ENCODE results near the gene DPP10. TPM values are rescaled to one million over a fixed set of nuclear protein-coding genes. Genes with fewer than 3 reads are reported as not detected.

The DPP10 gene
- total and polyA plus RNA-seq, 4 experiments from 2014 or later, result not detected

- H3K9me3 Mint-ChIP-seq, result peaks cover 0 to 15% (median 2%) of the 10 kb centered on the region in 8 donors
- intact Hi-C loops (cut with micrococcal nuclease), result no loop called here
- H3K36me3 ChIP-seq (ENCODE audit: insufficient read depth, low read length), result no peaks in the 10 kb centered on the region
- no peak overlapping the region for H3K27ac Mint-ChIP-seq
- no peak overlapping the region for H3K4me3 Mint-ChIP-seq
- ChIA-PET POLR2A (ENCODE audit: partially characterized antibody) (no interaction called here), CTCF (ENCODE audit: partially characterized antibody) (no interaction called here)
- H3K27ac ChIP-seq (ENCODE audit: low read depth, low read length), result no peak overlapping the region
- no peaks in the 10 kb centered on the region for H3K4me1 ChIP-seq (ENCODE audit: insufficient read depth, low read length)
- H3K4me3 ChIP-seq (ENCODE audit: low read length in 2 of 2), result no peak overlapping the region
- no peaks in the 10 kb centered on the region for H3K27me3 ChIP-seq (ENCODE audit: insufficient read depth, low read length)
- DNase-seq, result no peak
- H3K9me3 ChIP-seq (ENCODE audit: control insufficient read depth in 1 of 2, low read length in 2 of 2), result no peaks in the 10 kb centered on the region
- H3K27me3 Mint-ChIP-seq, result no peaks in the 10 kb centered on the region
- no peaks in the 10 kb centered on the region for H3K36me3 Mint-ChIP-seq
- no peaks in the 10 kb centered on the region for H3K4me1 Mint-ChIP-seq
These were observed 1090.6 kb downstream of the DPP10 start for GRCh38 chr2:115533081-115533480.

DNA sequence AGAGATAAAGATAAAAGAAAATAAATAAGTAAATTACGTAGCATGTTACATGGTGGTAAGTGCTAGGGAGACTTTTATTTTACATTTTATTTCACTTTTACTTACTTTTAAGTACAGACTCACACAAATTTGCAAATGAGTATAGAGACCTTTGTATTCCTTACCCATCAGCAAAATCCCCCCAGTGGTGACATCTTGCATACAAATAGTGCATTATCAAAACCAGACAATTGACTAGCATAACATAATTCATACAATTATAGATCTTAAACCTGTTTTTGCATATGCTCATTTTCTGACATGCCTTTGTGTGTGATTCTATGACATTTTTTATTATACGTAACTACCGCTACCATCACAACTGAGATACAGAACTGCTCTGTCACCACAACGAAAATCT is 1099.4 kb downstream of the DPP10 start:
- intact Hi-C loops (cut with micrococcal nuclease), result no loop called here
- Mint-ChIP-seq H3K27ac (peak overlapping the region in 1 of 7 donors; percentile 3), H3K27me3 (no peaks in the 10 kb centered on the region), H3K4me3 (no peak overlapping the region), H3K36me3 (no peaks in the 10 kb centered on the region), H3K4me1 (no peaks in the 10 kb centered on the region), H3K9me3 (peaks cover 2 to 12% (median 6%) of the 10 kb centered on the region in 8 donors)
- ChIA-PET CTCF (ENCODE audit: partially characterized antibody) (no interaction called here), POLR2A (ENCODE audit: partially characterized antibody) (no interaction called here)
- DNase-seq, result no peak
- Histone ChIP-seq H3K4me1 (ENCODE audit: insufficient read depth, low read length) (no peaks in the 10 kb centered on the region), H3K9me3 (ENCODE audit: control insufficient read depth in 1 of 2, low read length in 2 of 2) (no peaks in the 10 kb centered on the region), H3K4me3 (ENCODE audit: low read length in 2 of 2) (no peak overlapping the region), H3K36me3 (ENCODE audit: insufficient read depth, low read length) (no peaks in the 10 kb centered on the region), H3K27ac (ENCODE audit: low read depth, low read length) (no peak overlapping the region), H3K27me3 (ENCODE audit: insufficient read depth, low read length) (no peaks in the 10 kb centered on the region)

DNA sequence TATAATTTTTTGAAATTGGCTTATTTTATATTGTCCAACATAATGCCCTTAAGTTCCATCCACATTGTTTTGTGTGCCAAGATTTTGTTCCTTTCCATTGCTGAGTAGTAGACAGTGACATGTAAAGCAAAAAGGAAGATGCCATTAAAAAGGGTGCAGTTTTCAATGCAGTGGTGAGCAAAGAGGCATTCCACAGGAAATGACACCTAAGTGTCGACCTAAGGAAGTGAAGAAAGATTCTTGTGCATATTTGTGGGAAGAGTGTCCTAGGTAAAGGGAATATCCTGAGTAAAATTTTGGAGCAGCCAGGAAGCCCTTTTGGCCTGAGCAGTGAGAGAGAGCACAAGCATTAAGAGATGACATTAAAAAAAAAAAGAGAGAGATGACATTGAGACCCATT is 1099.9 kb downstream of the DPP10 start:
- H3K27ac ChIP-seq (ENCODE audit: low read depth, low read length), result no peak overlapping the region
- H3K4me3 ChIP-seq (ENCODE audit: low read length in 2 of 2), result no peak overlapping the region
- Mint-ChIP-seq H3K4me3 (no peak overlapping the region), H3K27ac (no peak overlapping the region), H3K9me3 (peaks cover 2 to 13% (median 7%) of the 10 kb centered on the region in 8 donors), H3K4me1 (no peaks in the 10 kb centered on the region), H3K27me3 (no peaks in the 10 kb centered on the region), H3K36me3 (no peaks in the 10 kb centered on the region)
- CTCF ChIA-PET (ENCODE audit: partially characterized antibody), result no interaction called here
- no peaks in the 10 kb centered on the region for H3K9me3 ChIP-seq (ENCODE audit: control insufficient read depth in 1 of 2, low read length in 2 of 2)
- DNase-seq, result no peak
- intact Hi-C loops (cut with micrococcal nuclease), result no loop called here
- POLR2A ChIA-PET (ENCODE audit: partially characterized antibody), result no interaction called here
- no peaks in the 10 kb centered on the region for H3K36me3 ChIP-seq (ENCODE audit: insufficient read depth, low read length)
- no peaks in the 10 kb centered on the region for H3K4me1 ChIP-seq (ENCODE audit: insufficient read depth, low read length)
- H3K27me3 ChIP-seq (ENCODE audit: insufficient read depth, low read length), result no peaks in the 10 kb centered on the region

DNA sequence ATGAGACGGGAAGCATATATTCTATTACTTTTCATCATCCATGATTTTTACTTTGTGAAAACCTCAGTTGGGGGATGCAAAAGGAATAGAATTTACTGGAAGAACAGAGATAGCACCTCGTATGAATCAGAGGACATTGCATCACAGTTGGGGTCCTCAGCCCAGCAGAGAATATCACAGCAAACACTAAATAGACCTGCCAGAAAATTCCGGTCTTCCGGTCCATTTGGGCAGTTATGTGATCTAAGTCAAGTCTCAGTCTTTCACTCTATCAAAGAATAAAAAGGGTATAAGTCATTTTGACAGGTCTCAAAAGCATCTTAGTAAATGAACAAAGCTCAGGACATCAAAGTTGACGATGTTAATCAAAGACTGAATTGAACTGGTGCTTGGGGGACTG is 1100.6 kb downstream of the DPP10 start:
- DNase-seq, result no peak
- H3K27me3 Mint-ChIP-seq, result no peaks in the 10 kb centered on the region
- ChIA-PET CTCF (ENCODE audit: partially characterized antibody) (no interaction called here), POLR2A (ENCODE audit: partially characterized antibody) (no interaction called here)
- no peaks in the 10 kb centered on the region for H3K9me3 ChIP-seq (ENCODE audit: control insufficient read depth in 1 of 2, low read length in 2 of 2)
- H3K4me1 ChIP-seq (ENCODE audit: insufficient read depth, low read length), result no peaks in the 10 kb centered on the region
- no peaks in the 10 kb centered on the region for H3K36me3 ChIP-seq (ENCODE audit: insufficient read depth, low read length)
- H3K4me1 Mint-ChIP-seq, result no peaks in the 10 kb centered on the region
- no peak overlapping the region for H3K27ac ChIP-seq (ENCODE audit: low read depth, low read length)
- intact Hi-C loops (cut with micrococcal nuclease), result no loop called here
- no peaks in the 10 kb centered on the region for H3K27me3 ChIP-seq (ENCODE audit: insufficient read depth, low read length)
- peaks cover 2 to 13% (median 7%) of the 10 kb centered on the region in 8 donors for H3K9me3 Mint-ChIP-seq
- no peak overlapping the region for H3K4me3 Mint-ChIP-seq
- no peaks in the 10 kb centered on the region for H3K36me3 Mint-ChIP-seq
- H3K4me3 ChIP-seq (ENCODE audit: low read length in 2 of 2), result no peak overlapping the region
- H3K27ac Mint-ChIP-seq, result no peak overlapping the region

DNA sequence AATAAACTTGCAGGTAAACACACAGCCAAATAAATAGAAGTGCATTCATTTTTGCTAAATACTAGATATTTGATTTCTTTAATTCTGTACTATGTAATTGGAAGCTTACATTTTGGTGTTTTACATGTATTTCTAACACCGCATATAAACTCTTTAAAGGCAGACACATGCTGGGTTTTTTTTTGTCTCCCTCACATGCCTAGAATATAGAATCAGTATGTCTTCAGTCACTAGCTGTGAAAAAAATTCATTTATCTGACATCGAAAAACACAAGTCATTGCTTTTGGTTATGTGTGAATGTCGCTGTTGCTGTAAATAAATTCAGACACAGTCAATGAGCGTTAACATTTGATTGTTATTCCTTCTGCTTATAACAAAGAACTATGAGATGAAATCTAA is 1101.0 kb downstream of the DPP10 start:
- ChIA-PET POLR2A (ENCODE audit: partially characterized antibody) (no interaction called here), CTCF (ENCODE audit: partially characterized antibody) (no interaction called here)
- Histone ChIP-seq H3K36me3 (ENCODE audit: insufficient read depth, low read length) (no peaks in the 10 kb centered on the region), H3K4me3 (ENCODE audit: low read length in 2 of 2) (no peak overlapping the region), H3K27ac (ENCODE audit: low read depth, low read length) (no peak overlapping the region), H3K9me3 (ENCODE audit: control insufficient read depth in 1 of 2, low read length in 2 of 2) (no peaks in the 10 kb centered on the region), H3K4me1 (ENCODE audit: insufficient read depth, low read length) (no peaks in the 10 kb centered on the region), H3K27me3 (ENCODE audit: insufficient read depth, low read length) (no peaks in the 10 kb centered on the region)
- no peak for DNase-seq
- Mint-ChIP-seq H3K27me3 (no peaks in the 10 kb centered on the region), H3K36me3 (no peaks in the 10 kb centered on the region), H3K27ac (no peak overlapping the region), H3K9me3 (peaks cover 1 to 13% (median 7%) of the 10 kb centered on the region in 8 donors), H3K4me1 (no peaks in the 10 kb centered on the region), H3K4me3 (no peak overlapping the region)
- intact Hi-C loops (cut with micrococcal nuclease), result no loop called here

GRCh38 chr2:115549611-115550130 is 1107.2 kb downstream of the DPP10 start:
- H3K36me3 ChIP-seq (ENCODE audit: insufficient read depth, low read length), result no peaks in the 10 kb centered on the region
- Mint-ChIP-seq H3K27me3 (no peaks in the 10 kb centered on the region), H3K36me3 (no peaks in the 10 kb centered on the region), H3K4me3 (no peak overlapping the region), H3K4me1 (no peaks in the 10 kb centered on the region), H3K27ac (no peak overlapping the region), H3K9me3 (peaks cover under 1 to 19% (median 11%) of the 10 kb centered on the region in 8 donors)
- intact Hi-C loops (cut with micrococcal nuclease), result no loop called here
- H3K4me1 ChIP-seq (ENCODE audit: insufficient read depth, low read length), result no peaks in the 10 kb centered on the region
- ChIA-PET CTCF (ENCODE audit: partially characterized antibody) (no interaction called here), POLR2A (ENCODE audit: partially characterized antibody) (no interaction called here)
- DNase-seq, result no peak
- no peaks in the 10 kb centered on the region for H3K9me3 ChIP-seq (ENCODE audit: control insufficient read depth in 1 of 2, low read length in 2 of 2)
- H3K27me3 ChIP-seq (ENCODE audit: insufficient read depth, low read length), result no peaks in the 10 kb centered on the region
- no peak overlapping the region for H3K4me3 ChIP-seq (ENCODE audit: low read length in 2 of 2)
- H3K27ac ChIP-seq (ENCODE audit: low read depth, low read length), result no peak overlapping the region

DNA sequence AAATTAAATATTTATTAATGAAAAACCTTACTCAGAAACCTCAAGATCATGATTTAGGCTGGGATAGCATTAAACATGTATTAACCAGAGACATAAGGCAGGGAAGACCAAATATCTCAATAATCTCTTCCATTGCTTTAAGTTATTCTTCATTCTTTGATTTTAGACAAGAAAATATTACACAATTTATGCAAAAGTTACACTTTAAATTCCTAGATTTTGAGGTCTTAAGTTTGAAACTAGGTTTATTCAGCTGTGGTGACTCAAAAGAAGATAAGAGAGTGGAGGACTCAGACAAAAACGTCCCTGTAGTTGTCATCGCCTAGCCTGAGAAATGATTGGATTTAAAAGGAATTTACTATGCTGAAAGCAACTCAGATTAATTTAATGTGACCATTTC is 1110.3 kb downstream of the DPP10 start:
- Mint-ChIP-seq H3K4me1 (no peaks in the 10 kb centered on the region), H3K27ac (no peak overlapping the region), H3K27me3 (no peaks in the 10 kb centered on the region), H3K36me3 (no peaks in the 10 kb centered on the region), H3K4me3 (no peak overlapping the region), H3K9me3 (peaks cover 0 to 22% (median 12%) of the 10 kb centered on the region in 8 donors)
- ChIA-PET CTCF (ENCODE audit: partially characterized antibody) (no interaction called here), POLR2A (ENCODE audit: partially characterized antibody) (no interaction called here)
- H3K4me1 ChIP-seq (ENCODE audit: insufficient read depth, low read length), result no peaks in the 10 kb centered on the region
- no peaks in the 10 kb centered on the region for H3K27me3 ChIP-seq (ENCODE audit: insufficient read depth, low read length)
- DNase-seq, result no peak
- no peaks in the 10 kb centered on the region for H3K9me3 ChIP-seq (ENCODE audit: control insufficient read depth in 1 of 2, low read length in 2 of 2)
- H3K27ac ChIP-seq (ENCODE audit: low read depth, low read length), result no peak overlapping the region
- intact Hi-C loops (cut with micrococcal nuclease), result no loop called here
- no peaks in the 10 kb centered on the region for H3K36me3 ChIP-seq (ENCODE audit: insufficient read depth, low read length)
- no peak overlapping the region for H3K4me3 ChIP-seq (ENCODE audit: low read length in 2 of 2)

- H3K27me3 ChIP-seq (ENCODE audit: insufficient read depth, low read length), result no peaks in the 10 kb centered on the region
- no peaks in the 10 kb centered on the region for H3K9me3 ChIP-seq (ENCODE audit: control insufficient read depth in 1 of 2, low read length in 2 of 2)
- H3K4me3 ChIP-seq (ENCODE audit: low read length in 2 of 2), result no peak overlapping the region
- H3K4me1 ChIP-seq (ENCODE audit: insufficient read depth, low read length), result no peaks in the 10 kb centered on the region
- no peak overlapping the region for H3K27ac Mint-ChIP-seq
- H3K27me3 Mint-ChIP-seq, result no peaks in the 10 kb centered on the region
- ChIA-PET POLR2A (ENCODE audit: partially characterized antibody) (no interaction called here), CTCF (ENCODE audit: partially characterized antibody) (no interaction called here)
- H3K4me1 Mint-ChIP-seq, result no peaks in the 10 kb centered on the region
- no peaks in the 10 kb centered on the region for H3K36me3 ChIP-seq (ENCODE audit: insufficient read depth, low read length)
- DNase-seq, result no peak
- no peak overlapping the region for H3K4me3 Mint-ChIP-seq
- intact Hi-C loops (cut with micrococcal nuclease), result no loop called here
- H3K36me3 Mint-ChIP-seq, result no peaks in the 10 kb centered on the region
- no peak overlapping the region for H3K27ac ChIP-seq (ENCODE audit: low read depth, low read length)
- H3K9me3 Mint-ChIP-seq, result peaks cover 0 to 20% (median 12%) of the 10 kb centered on the region in 8 donors
These were observed 1111.7 kb downstream of the DPP10 start for GRCh38 chr2:115554153-115554552.

All from CD4-positive, alpha-beta memory T cell (primary cell).